Uterus (tissue), 4 donors: ENCODE data around the gene DBH. TPM values are rescaled to one million over a fixed set of nuclear protein-coding genes. Genes with fewer than 3 reads are reported as not detected.

Experiments
- DNase-seq, 2 donors: peaks; one replicate each; pipeline ENCODE4 v3.0.0-alpha.2; 2019 to 2020
- H3K27ac ChIP-seq, 2 donors: fragments of 200-600 bp; sonication (generic); 1 replicate in 1 of 2; 2 replicates in 1 of 2; pipeline ENCODE4 v1.5.1; 2016 to 2018
- H3K27me3 ChIP-seq, 2 donors: fragments of 200-600 bp; sonication (generic); one replicate each; pipeline ENCODE4 v1.5.1; 2018 to 2019; ENCODE audit warnings: control low read depth in 1 of 2
- H3K36me3 ChIP-seq, 2 donors: fragments of 200-600 bp; sonication (generic); one replicate each; pipeline ENCODE4 v1.5.1; 2019; ENCODE audit warnings: control low read depth in 1 of 2
- H3K4me1 ChIP-seq, 2 donors: fragments of 200-600 bp; sonication (generic); one replicate each; pipeline ENCODE4 v1.5.1; 2018 to 2019; ENCODE audit warnings: control low read depth in 1 of 2
- H3K4me3 ChIP-seq, 2 donors: fragments of 200-600 bp; sonication (generic); 1 replicate in 1 of 2; 2 replicates in 1 of 2; pipeline ENCODE4 v1.5.1; 2018 to 2019; ENCODE audit warnings: mild to moderate bottlenecking in 1 of 2
- H3K9me3 ChIP-seq, 2 donors: fragments of 200-600 bp; sonication (generic); one replicate each; pipeline ENCODE4 v1.5.1; 2019; ENCODE audit warnings: control low read depth in 1 of 2
- CTCF ChIP-seq, 4 experiments: fragments of 200-600 bp in 2 of 4; fragments of 450-650 bp in 2 of 4; sonication (generic) in 2 of 4; IDR thresholded peaks; one replicate each; pipeline ENCODE4 v1.5.1; 2016 to 2019; ENCODE audit warnings: antibody characterized with exemption in 4 of 4, mild to moderate bottlenecking in 2 of 4, moderate library complexity in 1 of 4
- POLR2A ChIP-seq, 2 donors: fragments of 450-650 bp; IDR thresholded peaks; one replicate each; pipeline ENCODE4 v1.6.1; 2016; ENCODE audit warnings: antibody characterized with exemption in 2 of 2, mild to moderate bottlenecking in 1 of 2, moderate library complexity in 1 of 2
- intact Hi-C: fragments of 100-400 bp; cut with DNase I; formaldehyde crosslinking; loops from one replicate; pipeline ENCODE4 v1.15.1; 2023; ENCODE audit warnings: low total_unique reads
- total RNA-seq, 4 donors: library from RNA; depleted of rRNA in 3 of 4; stranded (reverse); fragments of >200 nt in 3 of 4; gene quantifications; one replicate each; pipeline versions ENCODE4 v1.1.0 to v1.2.4, GENCODE V29; 2014 to 2023
- donor health status: DM: yes; HTN: yes; CAD: no.

Gene DBH
- total RNA-seq, 4 donors from 2014 or later, result 1.3 TPM; not detected in 3

DNA sequence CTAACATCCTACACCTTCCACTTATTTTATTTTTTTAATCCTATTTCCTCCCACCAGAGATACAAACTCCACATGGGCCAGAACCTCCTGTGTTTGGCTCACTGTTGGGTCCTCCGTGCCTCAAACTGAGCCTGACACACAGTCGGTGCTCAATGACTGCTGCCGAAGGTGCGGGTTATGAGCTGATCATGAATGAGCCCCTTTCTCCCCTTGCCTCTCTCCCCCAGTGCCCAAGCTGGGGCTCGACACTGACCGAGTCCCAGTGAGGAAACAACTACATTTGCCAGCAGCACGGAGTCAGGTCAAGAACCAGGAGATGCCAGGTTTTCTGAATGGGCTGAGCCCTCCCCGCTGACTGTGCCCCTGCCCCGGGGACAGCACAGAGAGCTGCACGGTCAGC is 57.0 kb downstream of the DBH start:
- Histone ChIP-seq H3K9me3 (no peaks in the 10 kb centered on the region), H3K4me1 (no peaks in the 10 kb centered on the region), H3K27ac (no peak overlapping the region), H3K27me3 (no peaks in the 10 kb centered on the region), H3K4me3 (no peak overlapping the region), H3K36me3 (no peaks in the 10 kb centered on the region)
- intact Hi-C loops, result no loop called here
- DNase-seq, result no peak
- TF ChIP-seq CTCF (IDR thresholded peaks at IDR 0.05), result no peak
- TF ChIP-seq POLR2A (IDR thresholded peaks at IDR 0.05), result no peak

DNA sequence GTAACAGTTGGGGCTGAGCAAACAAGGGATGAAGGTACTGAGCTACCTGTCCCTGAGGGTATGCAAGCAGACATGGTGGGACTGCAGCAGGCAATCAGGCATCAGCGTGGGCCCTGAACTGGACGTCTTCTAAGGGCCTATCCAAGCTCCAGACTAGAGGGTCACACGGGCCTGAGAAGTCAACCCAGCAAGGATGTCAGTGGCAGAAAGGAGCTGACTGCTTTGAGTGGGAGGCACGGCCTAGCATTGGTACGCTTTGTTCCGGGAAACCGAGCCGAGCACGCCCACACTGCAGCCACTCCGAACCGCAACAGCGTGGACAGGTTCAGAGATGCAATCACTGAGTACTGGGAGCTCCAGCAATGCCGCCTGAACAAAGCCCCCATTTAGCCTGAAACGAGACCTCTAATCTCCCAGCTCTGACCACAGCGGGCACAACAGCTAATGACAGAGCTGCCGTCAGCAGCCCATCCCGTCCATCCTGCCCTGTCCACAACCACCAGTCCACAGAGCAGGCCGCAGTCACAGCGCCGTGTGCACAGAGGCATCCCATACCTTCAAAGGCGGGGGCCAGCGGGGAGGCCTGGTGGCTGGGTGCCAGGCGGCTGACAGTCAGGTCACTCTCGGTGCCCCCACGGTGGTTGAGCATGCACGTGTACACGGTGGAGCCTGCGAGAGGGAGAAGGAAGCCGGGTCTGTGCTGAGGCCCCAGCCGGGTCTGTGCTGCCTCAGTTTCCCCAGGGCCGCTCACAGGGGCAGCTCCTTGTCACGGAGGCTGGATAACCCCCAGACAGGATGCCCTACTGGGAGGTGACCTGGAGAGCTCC is 57.8 kb downstream of the DBH start:
- H3K36me3 ChIP-seq, result no peaks in the 10 kb centered on the region

GRCh38 chr9:133694686-133695085 is 58.5 kb downstream of the DBH start:
- TF ChIP-seq POLR2A (IDR thresholded peaks at IDR 0.05) (no peak), CTCF (IDR thresholded peaks at IDR 0.05) (no peak)

More for the DNA sequence above, 57.8 kb downstream of the DBH start:
- no peak for TF ChIP-seq CTCF (IDR thresholded peaks at IDR 0.05)
- no peak for TF ChIP-seq POLR2A (IDR thresholded peaks at IDR 0.05)
- Histone ChIP-seq H3K27ac (no peak overlapping the region), H3K27me3 (no peaks in the 10 kb centered on the region), H3K9me3 (no peaks in the 10 kb centered on the region), H3K4me1 (no peaks in the 10 kb centered on the region), H3K4me3 (no peak overlapping the region)
- intact Hi-C loops, result no loop called here
- no peak for DNase-seq

GRCh38 chr9:133696071-133696472 is 59.9 kb downstream of the DBH start:
- Histone ChIP-seq H3K27me3 (no peaks in the 10 kb centered on the region), H3K4me1 (no peaks in the 10 kb centered on the region), H3K27ac (no peak overlapping the region), H3K36me3 (no peaks in the 10 kb centered on the region), H3K9me3 (no peaks in the 10 kb centered on the region), H3K4me3 (no peak overlapping the region)
- intact Hi-C loops, result no loop called here
- TF ChIP-seq POLR2A (IDR thresholded peaks at IDR 0.05) (no peak), CTCF (IDR thresholded peaks at IDR 0.05) (no peak)
- no peak for DNase-seq

More at GRCh38 chr9:133694686-133695085, 58.5 kb downstream of the DBH start:
- Histone ChIP-seq H3K36me3 (no peaks in the 10 kb centered on the region), H3K4me1 (no peaks in the 10 kb centered on the region), H3K9me3 (no peaks in the 10 kb centered on the region), H3K4me3 (no peak overlapping the region), H3K27me3 (no peaks in the 10 kb centered on the region), H3K27ac (no peak overlapping the region)
- no peak for DNase-seq
- intact Hi-C loops, result no loop called here

DNA sequence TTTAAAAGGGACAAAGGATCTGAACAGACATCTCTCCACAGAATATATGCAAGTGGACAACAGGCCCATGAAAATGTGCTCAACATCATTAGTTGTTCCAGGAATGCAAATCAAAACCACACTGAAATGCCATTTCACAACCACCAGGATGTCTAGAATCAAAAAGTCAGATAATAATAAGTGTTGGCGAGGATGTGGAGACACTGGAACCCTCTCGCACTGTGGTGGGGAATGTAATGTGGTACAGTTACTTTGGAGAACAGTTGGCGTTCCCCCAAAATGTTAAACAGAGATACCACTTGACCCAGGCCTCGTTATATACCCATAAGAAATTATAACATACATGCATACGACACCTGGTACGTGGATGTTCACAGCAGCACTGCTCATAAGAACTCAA is 63.4 kb downstream of the DBH start:
- Histone ChIP-seq H3K36me3 (no peaks in the 10 kb centered on the region), H3K4me1 (no peaks in the 10 kb centered on the region), H3K9me3 (no peaks in the 10 kb centered on the region), H3K27ac (no peak overlapping the region), H3K4me3 (no peak overlapping the region), H3K27me3 (no peaks in the 10 kb centered on the region)
- no peak for TF ChIP-seq CTCF (IDR thresholded peaks at IDR 0.05)
- TF ChIP-seq POLR2A (IDR thresholded peaks at IDR 0.05), result no peak
- no peak for DNase-seq
- intact Hi-C loops, result no loop called here
